ENCODE measurements around the gene TSEN2.

DNA sequence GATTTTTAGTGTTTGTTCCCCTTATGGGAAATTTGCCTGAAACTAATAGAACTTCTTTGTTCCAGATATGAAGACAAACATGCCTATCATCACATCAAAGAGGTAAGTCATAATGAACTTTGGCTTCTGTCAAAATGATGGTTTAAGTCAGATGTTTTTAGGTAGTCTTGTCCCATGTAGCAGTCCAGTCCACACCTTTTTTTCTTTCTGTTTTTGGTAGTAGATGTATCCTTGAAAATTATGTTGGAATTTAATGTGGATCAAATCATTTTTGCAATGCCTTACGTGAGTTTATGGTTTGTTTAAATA is 12.1 kb downstream of the TSEN2 start:
- TF ChIP-seq, protein P1, sequence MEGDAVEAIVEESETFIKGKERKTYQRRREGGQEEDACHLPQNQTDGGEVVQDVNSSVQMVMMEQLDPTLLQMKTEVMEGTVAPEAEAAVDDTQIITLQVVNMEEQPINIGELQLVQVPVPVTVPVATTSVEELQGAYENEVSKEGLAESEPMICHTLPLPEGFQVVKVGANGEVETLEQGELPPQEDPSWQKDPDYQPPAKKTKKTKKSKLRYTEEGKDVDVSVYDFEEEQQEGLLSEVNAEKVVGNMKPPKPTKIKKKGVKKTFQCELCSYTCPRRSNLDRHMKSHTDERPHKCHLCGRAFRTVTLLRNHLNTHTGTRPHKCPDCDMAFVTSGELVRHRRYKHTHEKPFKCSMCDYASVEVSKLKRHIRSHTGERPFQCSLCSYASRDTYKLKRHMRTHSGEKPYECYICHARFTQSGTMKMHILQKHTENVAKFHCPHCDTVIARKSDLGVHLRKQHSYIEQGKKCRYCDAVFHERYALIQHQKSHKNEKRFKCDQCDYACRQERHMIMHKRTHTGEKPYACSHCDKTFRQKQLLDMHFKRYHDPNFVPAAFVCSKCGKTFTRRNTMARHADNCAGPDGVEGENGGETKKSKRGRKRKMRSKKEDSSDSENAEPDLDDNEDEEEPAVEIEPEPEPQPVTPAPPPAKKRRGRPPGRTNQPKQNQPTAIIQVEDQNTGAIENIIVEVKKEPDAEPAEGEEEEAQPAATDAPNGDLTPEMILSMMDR (conservative IDR thresholded peaks at IDR 0.05): no peak
- no peak for TF ChIP-seq EZH2 (IDR thresholded peaks at IDR 0.05; ENCODE audit: low read depth)
